WTC11 (cell line): ENCODE measurements around the gene CSNK1A1.
"Not testable (repeated sequence)": the region's sequence is repeated elsewhere in the genome, so short reads cannot be mapped to it uniquely, and the experiment has no call there.

Experiments used
- ESRRA ChIP-seq: sonication (generic); formaldehyde crosslinking; IDR thresholded peaks from 2 replicates; pipeline ENCODE4 v1.8.1; 2022; ENCODE audit warnings: mild to moderate bottlenecking, missing genetic modification reagents, borderline replicate concordance
- FOXP1 ChIP-seq: sonication (generic); formaldehyde crosslinking; IDR thresholded peaks from 2 replicates; pipeline ENCODE4 v1.8.0; 2022; ENCODE audit warnings: missing genetic modification reagents, mild to moderate bottlenecking, moderate library complexity, borderline replicate concordance
- GABPB1 ChIP-seq: sonication (generic); formaldehyde crosslinking; IDR thresholded peaks from 2 replicates; pipeline ENCODE4 v1.8.1; 2023; ENCODE audit warnings: mild to moderate bottlenecking, missing genetic modification reagents
- KAT7 ChIP-seq: sonication (generic); formaldehyde crosslinking; IDR thresholded peaks from 2 replicates; pipeline ENCODE4 v1.8.1; 2023; ENCODE audit warnings: missing genetic modification reagents, mild to moderate bottlenecking, borderline replicate concordance
- MYBL2 ChIP-seq: sonication (generic); formaldehyde crosslinking; IDR thresholded peaks from 2 replicates; pipeline ENCODE4 v1.8.1; 2023; ENCODE audit warnings: mild to moderate bottlenecking, moderate library complexity, missing genetic modification reagents
- NR3C1 ChIP-seq: sonication (generic); formaldehyde crosslinking; conservative IDR thresholded peaks from 2 replicates; pipeline ENCODE4 v1.8.1; 2023; ENCODE audit warnings: low read depth, mild to moderate bottlenecking, missing genetic modification reagents
- ZNF219 ChIP-seq: sonication (generic); formaldehyde crosslinking; IDR thresholded peaks from 2 replicates; pipeline ENCODE4 v1.8.0; 2023; ENCODE audit warnings: missing genetic modification reagents, mild to moderate bottlenecking, borderline replicate concordance
- TF ChIP-seq, protein P1 (sequence below): fragments of 200-600 bp; IDR thresholded peaks from 2 replicates; pipeline ENCODE4 v1.8.0; 2022; ENCODE audit warnings: antibody characterized with exemption
- TF ChIP-seq, protein P2 (sequence below): sonication (generic); formaldehyde crosslinking; IDR thresholded peaks from 2 replicates; pipeline ENCODE4 v1.8.1; 2022; ENCODE audit warnings: mild to moderate bottlenecking, missing genetic modification reagents, moderate library complexity, borderline replicate concordance
- TF ChIP-seq, protein P3 (sequence below): sonication (generic); formaldehyde crosslinking; IDR thresholded peaks from 2 replicates; pipeline ENCODE4 v1.8.0; 2022; ENCODE audit warnings: mild to moderate bottlenecking, missing genetic modification reagents

DNA sequence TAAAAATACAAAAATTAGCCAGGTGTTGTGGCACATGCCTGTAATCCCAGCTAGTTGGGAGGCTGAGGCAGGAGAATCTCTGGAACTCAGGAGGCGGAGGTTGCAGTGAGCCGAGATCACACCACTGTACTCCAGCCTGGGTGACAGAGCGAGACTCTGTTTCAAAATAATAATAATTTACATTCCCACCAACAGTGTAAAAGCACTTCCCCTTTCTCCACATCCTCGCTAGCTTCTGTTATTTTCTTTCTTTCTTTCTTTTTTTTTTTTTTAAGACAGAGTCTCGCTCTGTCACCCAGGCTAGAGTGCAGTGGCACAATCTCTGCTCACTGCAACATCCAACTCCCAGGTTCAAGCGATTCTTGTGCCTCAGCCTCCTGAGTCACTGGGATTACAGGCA, 89.3 kb downstream of the CSNK1A1 start:
- TF ChIP-seq, protein P1, sequence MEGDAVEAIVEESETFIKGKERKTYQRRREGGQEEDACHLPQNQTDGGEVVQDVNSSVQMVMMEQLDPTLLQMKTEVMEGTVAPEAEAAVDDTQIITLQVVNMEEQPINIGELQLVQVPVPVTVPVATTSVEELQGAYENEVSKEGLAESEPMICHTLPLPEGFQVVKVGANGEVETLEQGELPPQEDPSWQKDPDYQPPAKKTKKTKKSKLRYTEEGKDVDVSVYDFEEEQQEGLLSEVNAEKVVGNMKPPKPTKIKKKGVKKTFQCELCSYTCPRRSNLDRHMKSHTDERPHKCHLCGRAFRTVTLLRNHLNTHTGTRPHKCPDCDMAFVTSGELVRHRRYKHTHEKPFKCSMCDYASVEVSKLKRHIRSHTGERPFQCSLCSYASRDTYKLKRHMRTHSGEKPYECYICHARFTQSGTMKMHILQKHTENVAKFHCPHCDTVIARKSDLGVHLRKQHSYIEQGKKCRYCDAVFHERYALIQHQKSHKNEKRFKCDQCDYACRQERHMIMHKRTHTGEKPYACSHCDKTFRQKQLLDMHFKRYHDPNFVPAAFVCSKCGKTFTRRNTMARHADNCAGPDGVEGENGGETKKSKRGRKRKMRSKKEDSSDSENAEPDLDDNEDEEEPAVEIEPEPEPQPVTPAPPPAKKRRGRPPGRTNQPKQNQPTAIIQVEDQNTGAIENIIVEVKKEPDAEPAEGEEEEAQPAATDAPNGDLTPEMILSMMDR: not testable (repeated sequence)
- TF ChIP-seq KAT7 (CRISPR knock-in tag); GABPB1; ZNF219 (CRISPR knock-in tag); MYBL2 (CRISPR knock-in tag); FOXP1 (CRISPR knock-in tag); NR3C1 (CRISPR knock-in tag); ESRRA (CRISPR knock-in tag): not testable (repeated sequence)
- TF ChIP-seq, protein P2, sequence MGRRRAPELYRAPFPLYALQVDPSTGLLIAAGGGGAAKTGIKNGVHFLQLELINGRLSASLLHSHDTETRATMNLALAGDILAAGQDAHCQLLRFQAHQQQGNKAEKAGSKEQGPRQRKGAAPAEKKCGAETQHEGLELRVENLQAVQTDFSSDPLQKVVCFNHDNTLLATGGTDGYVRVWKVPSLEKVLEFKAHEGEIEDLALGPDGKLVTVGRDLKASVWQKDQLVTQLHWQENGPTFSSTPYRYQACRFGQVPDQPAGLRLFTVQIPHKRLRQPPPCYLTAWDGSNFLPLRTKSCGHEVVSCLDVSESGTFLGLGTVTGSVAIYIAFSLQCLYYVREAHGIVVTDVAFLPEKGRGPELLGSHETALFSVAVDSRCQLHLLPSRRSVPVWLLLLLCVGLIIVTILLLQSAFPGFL (CRISPR knock-in tag): not testable (repeated sequence)
- TF ChIP-seq, protein P3, sequence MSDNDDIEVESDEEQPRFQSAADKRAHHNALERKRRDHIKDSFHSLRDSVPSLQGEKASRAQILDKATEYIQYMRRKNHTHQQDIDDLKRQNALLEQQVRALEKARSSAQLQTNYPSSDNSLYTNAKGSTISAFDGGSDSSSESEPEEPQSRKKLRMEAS (CRISPR knock-in tag): not testable (repeated sequence)
